Thoracic aorta (tissue), 2 donors: ENCODE data around the gene SPATA46. TPM values are rescaled to one million over a fixed set of nuclear protein-coding genes. Genes with fewer than 3 reads are reported as not detected.

Experiments
- ATAC-seq: fragments of 150-250 bp; one replicate; pipeline ENCODE4 v1.8.0; 2017; ENCODE audit warnings: low read depth; ENCODE audit not compliant: insufficient number of reproducible peaks, low FRiP score
- DNase-seq: peaks from one replicate; pipeline ENCODE4 v3.0.0-alpha.2; 2020; ENCODE audit warnings: low spot score
- H3K27ac ChIP-seq, 2 donors: fragments of 200-600 bp; sonication (generic); 1 replicate in 1 of 2; 2 replicates in 1 of 2; pipeline ENCODE4 v1.5.1; 2016; ENCODE audit warnings: mild to moderate bottlenecking in 2 of 2, moderate library complexity in 2 of 2
- H3K27me3 ChIP-seq: fragments of 200-600 bp; sonication (generic); replicated peaks from 2 replicates; pipeline ENCODE4 v1.6.0; 2016; ENCODE audit warnings: mild to moderate bottlenecking; ENCODE audit not compliant: insufficient read depth
- H3K36me3 ChIP-seq: fragments of 200-600 bp; sonication (generic); one replicate; pipeline ENCODE4 v1.5.1; 2016
- H3K4me1 ChIP-seq, 2 donors: fragments of 200-600 bp; sonication (generic); 1 replicate in 1 of 2; 2 replicates in 1 of 2; pipeline versions ENCODE4 v1.5.1 to v1.6.0; 2016; ENCODE audit warnings: low read depth in 2 of 2, mild to moderate bottlenecking in 1 of 2; ENCODE audit not compliant: control insufficient read depth in 1 of 2
- H3K4me3 ChIP-seq: fragments of 200-600 bp; sonication (generic); 2 replicates; pipeline ENCODE4 v1.5.1; 2016; ENCODE audit warnings: mild to moderate bottlenecking
- H3K9me3 ChIP-seq: fragments of 200-600 bp; sonication (generic); 2 replicates; pipeline ENCODE4 v1.5.1; 2016
- total RNA-seq, 2 donors: library from RNA; depleted of rRNA; stranded (reverse); fragments of >200 nt; gene quantifications; one replicate each; pipeline versions ENCODE4 v1.1.0 to v1.2.3, GENCODE V29; 2016
- TF ChIP-seq, protein P1 (sequence below): fragments of 200-600 bp; sonication (generic); IDR thresholded peaks from one replicate; pipeline ENCODE4 v1.5.1; 2019; ENCODE audit warnings: antibody characterized with exemption

SPATA46 gene
- total RNA-seq, 2 donors from 2014 or later: not detected

DNA sequence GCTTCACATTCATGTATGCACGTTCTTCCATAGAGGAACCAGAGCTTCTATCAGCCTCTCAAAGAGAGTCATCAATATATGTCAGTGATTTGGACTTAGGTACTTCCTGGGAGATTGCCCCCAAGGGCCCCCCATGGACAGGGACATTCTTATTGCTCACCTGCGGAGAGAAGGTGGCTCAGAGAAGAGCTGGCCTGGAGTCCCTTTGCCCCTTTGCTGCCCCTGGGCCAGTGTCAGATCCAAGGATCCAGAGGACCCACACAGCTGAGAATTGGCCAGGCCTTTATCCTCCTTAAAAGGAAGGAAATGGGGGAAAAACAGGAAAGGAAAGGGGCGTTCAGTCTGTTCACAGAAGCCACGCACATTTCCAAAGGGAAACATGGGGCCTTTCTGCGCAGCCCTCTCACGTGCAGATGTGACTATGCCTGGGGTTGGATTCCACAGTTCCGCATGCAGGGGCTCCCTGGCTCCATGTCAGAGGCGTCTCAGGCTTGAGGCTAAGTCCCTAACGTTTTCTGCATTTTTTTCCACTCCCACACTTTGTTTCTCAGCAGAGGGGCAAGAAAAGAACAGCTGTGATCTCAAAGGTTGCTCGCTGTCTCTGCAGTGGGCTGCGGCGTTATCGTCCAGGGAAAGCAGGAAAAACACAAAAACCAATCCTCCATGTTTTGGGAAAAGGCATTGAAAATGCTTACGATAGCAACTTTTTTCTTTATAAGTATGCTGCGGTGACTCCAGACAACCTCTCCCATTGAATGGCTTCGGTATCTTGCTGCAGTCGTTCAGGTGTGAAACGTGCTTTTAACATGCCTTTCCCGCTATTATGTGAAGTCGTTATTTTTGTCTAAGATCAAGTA is 10.8 kb upstream of the SPATA46 start:
- ATAC-seq: no peak
- TF ChIP-seq, protein P1, sequence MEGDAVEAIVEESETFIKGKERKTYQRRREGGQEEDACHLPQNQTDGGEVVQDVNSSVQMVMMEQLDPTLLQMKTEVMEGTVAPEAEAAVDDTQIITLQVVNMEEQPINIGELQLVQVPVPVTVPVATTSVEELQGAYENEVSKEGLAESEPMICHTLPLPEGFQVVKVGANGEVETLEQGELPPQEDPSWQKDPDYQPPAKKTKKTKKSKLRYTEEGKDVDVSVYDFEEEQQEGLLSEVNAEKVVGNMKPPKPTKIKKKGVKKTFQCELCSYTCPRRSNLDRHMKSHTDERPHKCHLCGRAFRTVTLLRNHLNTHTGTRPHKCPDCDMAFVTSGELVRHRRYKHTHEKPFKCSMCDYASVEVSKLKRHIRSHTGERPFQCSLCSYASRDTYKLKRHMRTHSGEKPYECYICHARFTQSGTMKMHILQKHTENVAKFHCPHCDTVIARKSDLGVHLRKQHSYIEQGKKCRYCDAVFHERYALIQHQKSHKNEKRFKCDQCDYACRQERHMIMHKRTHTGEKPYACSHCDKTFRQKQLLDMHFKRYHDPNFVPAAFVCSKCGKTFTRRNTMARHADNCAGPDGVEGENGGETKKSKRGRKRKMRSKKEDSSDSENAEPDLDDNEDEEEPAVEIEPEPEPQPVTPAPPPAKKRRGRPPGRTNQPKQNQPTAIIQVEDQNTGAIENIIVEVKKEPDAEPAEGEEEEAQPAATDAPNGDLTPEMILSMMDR: no peak
- no peak overlapping the region for H3K27ac ChIP-seq
- H3K9me3 ChIP-seq: no peaks in the 10 kb centered on the region
- H3K27me3 ChIP-seq: no peaks in the 10 kb centered on the region
- DNase-seq: no peak
- H3K36me3 ChIP-seq: no peaks in the 10 kb centered on the region
- H3K4me3 ChIP-seq: no peak overlapping the region
- no peaks in the 10 kb centered on the region for H3K4me1 ChIP-seq

DNA sequence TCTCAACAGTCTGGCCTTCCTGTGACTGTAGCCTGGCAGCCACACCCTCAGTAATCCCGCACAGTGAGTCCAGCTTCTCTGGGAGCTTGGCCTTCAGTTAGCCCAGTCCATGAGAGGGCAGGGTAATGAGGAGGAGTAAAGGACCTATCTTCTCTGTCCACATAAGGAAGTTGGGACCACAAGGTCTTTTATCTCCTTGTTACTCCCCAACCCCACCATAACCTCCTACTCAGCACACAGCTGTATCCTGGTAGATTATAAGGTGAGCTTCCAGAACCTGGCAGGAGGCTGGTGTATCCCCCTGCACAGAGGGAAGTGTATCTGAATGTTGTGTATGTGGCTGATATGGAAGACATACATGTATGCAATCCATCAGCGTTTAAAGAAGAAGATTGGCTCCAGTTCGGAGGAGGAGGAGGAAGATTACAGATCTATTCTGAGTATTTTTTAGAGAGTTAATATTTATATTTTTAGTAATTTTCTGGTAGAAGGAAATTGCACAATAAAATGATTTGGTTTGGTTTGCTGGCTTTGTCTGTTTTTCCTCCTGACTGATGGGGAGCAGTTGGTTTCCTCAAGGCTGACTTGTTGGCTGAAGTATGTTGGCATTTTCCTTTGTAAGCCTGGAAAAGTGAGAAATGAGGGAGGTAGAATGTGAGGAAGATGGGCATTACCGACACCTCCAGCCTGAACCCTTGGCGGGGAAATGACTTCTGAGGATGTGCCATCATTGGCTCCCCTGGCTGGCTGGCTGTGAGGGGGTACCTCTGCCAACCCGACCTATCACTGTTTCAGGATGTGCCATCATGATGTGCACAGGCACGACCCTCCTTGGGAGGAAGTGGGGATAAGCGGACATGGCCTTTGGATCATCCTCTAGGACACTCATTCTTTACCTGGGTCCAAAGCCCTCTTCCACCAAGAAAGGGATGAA is 9.9 kb upstream of the SPATA46 start:
- H3K9me3 ChIP-seq: no peaks in the 10 kb centered on the region
- H3K36me3 ChIP-seq: no peaks in the 10 kb centered on the region
- DNase-seq: no peak
- no peak overlapping the region for H3K27ac ChIP-seq
- H3K4me1 ChIP-seq: no peaks in the 10 kb centered on the region
- no peak for ATAC-seq
- H3K4me3 ChIP-seq: no peak overlapping the region
- no peaks in the 10 kb centered on the region for H3K27me3 ChIP-seq
- TF ChIP-seq, protein P1: no peak

- TF ChIP-seq, protein P1: no peak
- ATAC-seq (no peak), DNase-seq (no peak)
- no peaks in the 10 kb centered on the region for H3K36me3 ChIP-seq
- H3K4me3 ChIP-seq: no peak overlapping the region
- no peaks in the 10 kb centered on the region for H3K27me3 ChIP-seq
- no peaks in the 10 kb centered on the region for H3K4me1 ChIP-seq
- H3K9me3 ChIP-seq: no peaks in the 10 kb centered on the region
- no peak overlapping the region for H3K27ac ChIP-seq
Observed at GRCh38 chr1:162385702-162386101, 9.0 kb upstream of the SPATA46 start.

DNA sequence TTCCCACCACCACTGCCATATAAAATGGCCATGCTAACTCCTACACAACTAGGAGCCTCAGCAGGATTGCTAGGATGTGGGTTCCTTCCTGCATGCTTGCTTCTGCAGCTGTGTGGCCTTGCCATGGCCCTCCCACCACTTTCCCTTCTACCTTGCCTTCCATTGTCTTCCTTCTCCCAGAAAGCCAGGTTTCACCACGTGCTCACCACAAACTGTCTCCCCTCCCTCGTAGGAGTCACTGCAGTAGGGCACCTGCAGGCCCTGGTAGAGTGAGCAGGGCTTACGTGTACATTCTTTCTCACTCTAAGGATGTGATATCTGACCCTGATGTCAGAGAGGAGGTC is 8.6 kb upstream of the SPATA46 start:
- ATAC-seq (no peak), DNase-seq (no peak)
- Histone ChIP-seq H3K4me1 (no peaks in the 10 kb centered on the region), H3K27me3 (no peaks in the 10 kb centered on the region), H3K4me3 (no peak overlapping the region), H3K27ac (no peak overlapping the region), H3K36me3 (no peaks in the 10 kb centered on the region), H3K9me3 (no peaks in the 10 kb centered on the region)
- TF ChIP-seq, protein P1: no peak

- Histone ChIP-seq H3K27ac (no peak overlapping the region), H3K9me3 (no peaks in the 10 kb centered on the region), H3K4me3 (no peak overlapping the region), H3K4me1 (no peaks in the 10 kb centered on the region), H3K27me3 (no peaks in the 10 kb centered on the region), H3K36me3 (no peaks in the 10 kb centered on the region)
- DNase-seq: no peak
- no peak for ATAC-seq
- TF ChIP-seq, protein P1: no peak
Observed at GRCh38 chr1:162384601-162385279, 8.1 kb upstream of the SPATA46 start.
